Measurements from ENCODE around the gene LCN6.
"Not testable (repeated sequence)": the region's sequence is repeated elsewhere in the genome, so short reads cannot be mapped to it uniquely, and the experiment has no call there.

The LCN6 gene

GRCh38 chr9:136759001-136759400 lies 10.7 kb upstream of the LCN6 start:
- DNase-seq, result no peak

GRCh38 chr9:136757751-136758140 lies 9.4 kb upstream of the LCN6 start:
- DNase-seq, result no peak

GRCh38 chr9:136757328-136757727 lies 9.0 kb upstream of the LCN6 start:
- no peak for DNase-seq

- no peak for DNase-seq
These were observed 8.5 kb upstream of the LCN6 start for GRCh38 chr9:136756836-136757235.

GRCh38 chr9:136756134-136756438 lies 7.8 kb upstream of the LCN6 start:
- DNase-seq, result no peak

DNA sequence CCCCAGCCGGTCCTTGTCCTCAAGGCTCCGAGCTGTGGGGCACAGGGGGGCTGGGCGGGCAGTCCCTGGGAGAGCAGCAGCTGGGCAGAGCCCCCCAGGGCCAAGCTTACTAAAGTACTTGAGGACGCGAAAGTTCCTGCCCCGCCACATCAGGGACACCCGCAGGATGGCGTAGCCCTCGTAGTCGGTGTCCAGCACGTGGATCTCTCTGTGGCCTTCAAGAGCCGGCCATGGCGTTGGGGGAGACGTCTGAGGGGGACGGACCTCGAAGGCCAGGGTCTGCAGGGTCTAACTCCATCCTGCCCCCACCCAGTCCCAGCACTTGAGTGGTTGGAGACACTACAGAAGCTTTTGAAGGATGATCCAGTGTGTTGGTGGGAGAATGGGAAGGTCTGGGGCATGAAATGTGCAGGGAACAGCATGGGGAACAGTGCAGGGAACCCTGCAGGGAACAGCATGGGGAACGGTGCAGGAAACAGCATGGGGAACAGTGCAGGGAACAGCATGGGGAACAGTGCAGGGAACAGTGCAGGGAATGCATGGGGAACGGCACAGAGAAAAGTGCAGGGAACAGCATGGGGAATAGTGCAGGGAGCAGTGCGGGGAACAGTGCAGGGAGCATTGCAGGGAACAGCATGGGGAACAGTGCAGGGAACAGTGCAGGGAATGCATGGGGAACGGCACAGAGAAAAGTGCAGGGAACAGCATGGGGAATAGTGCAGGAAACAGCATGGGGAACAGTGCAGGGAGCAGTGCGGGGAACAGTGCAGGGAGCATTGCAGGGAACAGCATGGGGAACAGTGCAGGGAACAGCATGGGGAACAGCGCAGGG lies 7.2 kb upstream of the LCN6 start:
- DNase-seq, result not testable (repeated sequence)

- DNase-seq, result no peak
These were observed 6.4 kb upstream of the LCN6 start for GRCh38 chr9:136754626-136755301.

DNA sequence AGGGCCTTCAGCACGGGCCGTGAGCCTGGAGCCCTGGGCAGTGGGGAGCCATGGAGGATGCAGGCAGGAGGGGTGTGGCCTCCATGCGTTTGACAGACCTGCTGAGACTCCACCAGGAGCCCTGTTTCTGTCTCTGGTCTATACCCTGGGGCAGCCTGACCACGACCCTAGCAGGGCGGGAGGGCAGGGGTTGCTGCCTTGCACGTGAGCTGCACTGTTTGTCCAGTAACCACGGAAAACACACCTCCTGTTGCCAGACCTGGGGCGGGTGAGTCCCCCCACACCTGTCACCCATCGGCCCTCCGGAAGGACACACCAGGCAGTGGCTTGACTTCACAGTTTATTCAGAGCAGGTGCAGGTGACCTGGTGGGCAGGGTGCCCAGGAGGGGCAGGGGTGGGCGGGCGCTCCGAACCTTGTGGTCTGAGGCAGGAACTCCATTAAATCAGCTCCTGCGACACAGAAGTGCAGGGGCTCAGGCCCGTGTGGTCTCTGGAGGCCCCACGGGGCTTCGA lies 5.8 kb upstream of the LCN6 start:
- DNase-seq, result no peak

- DNase-seq, result no peak
These were observed 5.2 kb upstream of the LCN6 start for GRCh38 chr9:136753371-136754058.

DNA sequence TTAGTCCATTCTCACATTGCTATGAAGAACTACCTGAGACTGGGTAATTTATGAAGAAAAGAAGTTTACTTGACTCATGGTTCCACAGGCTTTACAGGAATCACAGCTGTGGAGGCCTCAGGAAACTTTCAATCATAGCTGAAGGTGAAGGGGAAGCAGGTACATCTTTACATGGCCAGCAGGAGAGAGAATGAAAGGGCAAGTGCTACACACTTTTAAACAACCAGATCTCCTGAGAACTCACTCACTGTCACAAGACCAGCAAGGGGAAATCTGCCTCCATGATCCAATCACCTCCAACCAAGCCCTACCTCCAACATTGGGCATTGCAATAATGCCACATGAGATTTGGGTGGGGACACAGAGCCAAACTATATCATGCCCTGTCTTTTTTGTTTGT lies 3.5 kb upstream of the LCN6 start:
- no peak for DNase-seq

GRCh38 chr9:136751244-136751643 lies 2.9 kb upstream of the LCN6 start:
- no peak for DNase-seq

- DNase-seq, result no peak
These were observed 2.2 kb upstream of the LCN6 start for GRCh38 chr9:136750526-136750925.

- DNase-seq, result no peak
These were observed 614 bp upstream of the LCN6 start for GRCh38 chr9:136748666-136749611.

GRCh38 chr9:136747161-136748060 lies 914 bp downstream of the LCN6 start:
- no peak for DNase-seq

DNA sequence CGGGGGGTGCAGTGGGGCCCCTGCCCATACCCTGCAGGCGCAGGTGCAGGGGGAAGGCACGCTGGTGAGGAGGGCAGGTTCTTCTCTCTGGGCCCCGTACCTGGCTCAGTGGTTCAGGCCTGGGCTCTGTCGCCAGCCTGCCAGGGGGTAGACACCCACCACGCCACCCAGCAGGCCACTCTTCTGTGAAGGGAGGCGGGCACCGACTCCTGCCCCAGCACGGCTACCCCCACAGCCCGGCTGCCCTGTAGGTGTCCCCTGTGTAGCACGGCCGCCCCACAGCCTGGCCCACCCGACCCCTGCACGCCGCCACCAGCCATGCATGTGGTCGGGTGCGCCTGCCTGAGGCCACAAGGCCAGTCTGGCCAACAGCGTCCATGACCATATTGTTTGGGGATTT lies 1.7 kb downstream of the LCN6 start:
- no peak for DNase-seq

DNA sequence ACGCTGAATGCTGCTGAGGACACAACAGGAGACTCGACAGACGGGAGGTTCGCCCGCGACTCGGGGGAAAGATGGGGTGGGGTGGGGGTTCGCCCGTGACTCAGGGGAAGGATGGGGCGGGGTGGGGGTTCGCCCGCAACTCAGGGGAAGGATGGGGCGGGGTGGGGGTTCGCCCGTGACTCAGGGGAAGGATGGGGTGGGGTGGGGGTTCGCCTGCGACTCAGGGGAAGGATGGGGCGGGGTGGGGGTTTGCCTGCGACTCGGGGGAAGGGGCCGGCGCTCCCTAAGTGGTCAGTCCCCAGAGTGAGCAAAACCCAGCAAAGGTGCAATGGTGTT lies 2.2 kb downstream of the LCN6 start:
- DNase-seq, result no peak

DNA sequence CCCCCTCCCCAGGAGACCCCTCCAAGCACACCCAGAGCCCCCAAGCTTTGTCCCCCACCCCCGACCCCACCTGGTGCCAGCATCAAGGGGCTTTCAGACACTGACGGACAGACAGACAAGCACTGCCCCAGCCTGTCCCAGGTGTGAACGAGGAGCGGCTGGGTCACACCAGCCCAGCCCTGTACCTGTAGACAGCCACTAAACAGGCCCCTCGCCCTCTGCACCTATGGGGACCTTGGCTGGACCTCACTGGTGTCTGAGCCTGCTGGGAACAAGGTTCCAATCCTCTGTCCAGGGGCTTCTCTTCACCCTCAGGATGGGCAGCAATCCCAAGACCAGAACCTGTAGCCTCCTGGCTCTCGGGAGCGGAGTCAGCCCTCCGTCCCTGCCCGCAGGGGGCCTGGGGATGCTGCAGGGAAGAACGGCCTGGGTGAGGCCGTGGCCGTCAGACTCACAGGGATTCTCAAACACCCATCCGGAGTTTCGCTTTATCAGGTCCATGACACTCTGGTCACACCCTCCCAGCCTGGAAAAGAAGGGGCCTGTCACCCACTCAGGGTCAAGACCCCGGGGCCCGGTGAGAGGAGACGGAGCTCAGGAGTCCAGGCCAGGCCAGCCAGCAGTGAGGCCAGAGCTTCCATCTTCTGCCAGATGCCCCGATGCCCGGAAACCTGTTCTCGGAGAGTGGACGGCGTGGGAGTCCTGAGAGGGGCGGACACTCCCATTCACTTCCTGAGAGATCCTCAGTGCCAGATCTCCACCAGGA lies 2.8 kb downstream of the LCN6 start:
- DNase-seq, result no peak

DNA sequence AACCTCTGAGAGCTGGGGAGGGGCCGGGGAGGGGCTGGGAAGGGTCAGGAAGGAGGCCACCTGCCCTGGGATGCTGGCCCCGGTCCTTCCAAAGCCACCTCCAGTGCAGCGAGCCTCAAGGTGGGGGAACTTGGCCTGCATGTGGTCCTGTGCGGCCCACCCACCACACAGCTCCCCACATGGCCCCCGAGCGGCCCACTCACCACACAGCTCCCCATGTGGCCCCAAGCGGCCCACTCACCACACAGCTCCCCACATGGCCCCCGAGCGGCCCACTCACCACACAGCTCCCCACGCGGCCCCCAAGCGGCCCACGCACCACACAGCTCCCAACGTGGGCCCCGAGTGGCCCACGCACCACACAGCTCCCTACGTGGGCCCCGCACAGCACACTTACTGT lies 3.6 kb downstream of the LCN6 start:
- DNase-seq, result no peak

GRCh38 chr9:136743639-136744211 lies 4.6 kb downstream of the LCN6 start:
- no peak for DNase-seq

- DNase-seq, result no peak
These were observed 5.5 kb downstream of the LCN6 start, which contains the start of gene LCN10 for GRCh38 chr9:136742591-136743391. Gene LCN10 (minus strand): TSS chr9:136742940. CDS start chr9:136742903, 37 bp downstream.

Measured in activated CD4-positive, alpha-beta T cell treated with anti-CD3 and anti-CD28 coated beads, Interleukin-2, amount 50 U/mL, for 1 hour (primary cell).